ENCODE data around the gene CAND1.

DNA sequence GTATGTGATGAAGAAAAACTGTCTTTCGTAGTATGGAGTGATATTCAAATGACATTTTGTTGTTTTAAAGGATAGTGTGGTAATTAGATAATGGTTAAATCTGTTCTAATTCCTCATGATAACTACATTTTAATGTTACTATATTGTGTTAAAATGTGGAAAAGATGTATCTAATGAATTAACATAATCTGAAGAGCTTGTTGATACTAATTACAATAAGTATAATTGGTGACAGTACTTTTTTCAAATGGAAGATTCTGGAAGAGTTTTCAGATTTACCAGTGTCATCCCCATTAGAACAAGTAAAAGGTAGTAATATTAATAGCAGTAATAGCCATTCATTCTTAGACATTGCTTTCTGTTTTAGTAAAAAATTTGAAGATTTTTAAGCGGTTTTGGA, 37.6 kb downstream of the CAND1 start:
- TF ChIP-seq YY1 (IDR thresholded peaks at IDR 0.05; ENCODE audit: insufficient read depth, insufficient read length): no peak
- no peak for TF ChIP-seq ZNF274 (IDR thresholded peaks at IDR 0.05; ENCODE audit: low read depth, low read length)
- TF ChIP-seq SUZ12 (IDR thresholded peaks at IDR 0.05; ENCODE audit: extremely low read depth, insufficient read depth, insufficient read length): no peak

All from NT2/D1 (cell line).